Suprapubic skin (tissue), 4 donors: Measurements from ENCODE around the gene MLF2. TPM values are rescaled to one million over a fixed set of nuclear protein-coding genes. Genes with fewer than 3 reads are reported as not detected.

ENCODE experiments used
- DNase-seq, 2 donors: peaks; one replicate each; pipeline ENCODE4 v3.0.0-alpha.2; 2019; ENCODE audit warnings: low spot score in 2 of 2
- H3K27ac ChIP-seq: fragments of 200-600 bp; sonication (generic); one replicate; pipeline ENCODE4 v1.5.1; 2019
- H3K27me3 ChIP-seq: fragments of 200-600 bp; sonication (generic); one replicate; pipeline ENCODE4 v1.5.1; 2019
- H3K36me3 ChIP-seq: fragments of 200-600 bp; sonication (generic); one replicate; pipeline ENCODE4 v1.5.1; 2019
- H3K4me1 ChIP-seq: fragments of 200-600 bp; sonication (generic); one replicate; pipeline ENCODE4 v1.5.1; 2019
- H3K4me3 ChIP-seq: fragments of 200-600 bp; sonication (generic); one replicate; pipeline ENCODE4 v1.5.1; 2019; ENCODE audit warnings: mild to moderate bottlenecking
- H3K9me3 ChIP-seq: fragments of 200-600 bp; sonication (generic); one replicate; pipeline ENCODE4 v1.5.1; 2019
- EP300 ChIP-seq: sonication (generic); formaldehyde crosslinking; IDR thresholded peaks from one replicate; pipeline ENCODE4 v1.6.1; 2017; ENCODE audit warnings: antibody characterized with exemption
- POLR2A ChIP-seq, 2 donors: fragments of 450-650 bp; IDR thresholded peaks; one replicate each; pipeline ENCODE4 v1.6.1; 2017; ENCODE audit warnings: antibody characterized with exemption in 2 of 2, mild to moderate bottlenecking in 2 of 2, moderate library complexity in 2 of 2
- POLR2AphosphoS5 ChIP-seq, 3 donors: sonication (generic); formaldehyde crosslinking; IDR thresholded peaks; one replicate each; pipeline ENCODE4 v1.6.1; 2017; ENCODE audit warnings: antibody characterized with exemption in 3 of 3
- WGBS: methylation state at CpG from one replicate; pipeline ENCODE4 v1.1.5; 2018; 5-methylcytosine and 5-hydroxymethylcytosine counted together
- total RNA-seq, 4 donors: library from RNA; depleted of rRNA; stranded (reverse); fragments of >200 nt; gene quantifications; one replicate each; pipeline ENCODE4 v1.1.0, GENCODE V29; 2016
- TF ChIP-seq, protein P1 (sequence below), 2 donors: fragments of 200-600 bp in 1 of 2; fragments of 450-650 bp in 1 of 2; sonication (generic) in 1 of 2; IDR thresholded peaks; one replicate each; pipeline ENCODE4 v1.5.1; 2016 to 2019; ENCODE audit warnings: antibody characterized with exemption in 2 of 2, mild to moderate bottlenecking in 1 of 2, moderate library complexity in 1 of 2

MLF2 gene
- total RNA-seq, 4 donors from 2014 or later, result 147 to 195 (median 180) TPM

DNA sequence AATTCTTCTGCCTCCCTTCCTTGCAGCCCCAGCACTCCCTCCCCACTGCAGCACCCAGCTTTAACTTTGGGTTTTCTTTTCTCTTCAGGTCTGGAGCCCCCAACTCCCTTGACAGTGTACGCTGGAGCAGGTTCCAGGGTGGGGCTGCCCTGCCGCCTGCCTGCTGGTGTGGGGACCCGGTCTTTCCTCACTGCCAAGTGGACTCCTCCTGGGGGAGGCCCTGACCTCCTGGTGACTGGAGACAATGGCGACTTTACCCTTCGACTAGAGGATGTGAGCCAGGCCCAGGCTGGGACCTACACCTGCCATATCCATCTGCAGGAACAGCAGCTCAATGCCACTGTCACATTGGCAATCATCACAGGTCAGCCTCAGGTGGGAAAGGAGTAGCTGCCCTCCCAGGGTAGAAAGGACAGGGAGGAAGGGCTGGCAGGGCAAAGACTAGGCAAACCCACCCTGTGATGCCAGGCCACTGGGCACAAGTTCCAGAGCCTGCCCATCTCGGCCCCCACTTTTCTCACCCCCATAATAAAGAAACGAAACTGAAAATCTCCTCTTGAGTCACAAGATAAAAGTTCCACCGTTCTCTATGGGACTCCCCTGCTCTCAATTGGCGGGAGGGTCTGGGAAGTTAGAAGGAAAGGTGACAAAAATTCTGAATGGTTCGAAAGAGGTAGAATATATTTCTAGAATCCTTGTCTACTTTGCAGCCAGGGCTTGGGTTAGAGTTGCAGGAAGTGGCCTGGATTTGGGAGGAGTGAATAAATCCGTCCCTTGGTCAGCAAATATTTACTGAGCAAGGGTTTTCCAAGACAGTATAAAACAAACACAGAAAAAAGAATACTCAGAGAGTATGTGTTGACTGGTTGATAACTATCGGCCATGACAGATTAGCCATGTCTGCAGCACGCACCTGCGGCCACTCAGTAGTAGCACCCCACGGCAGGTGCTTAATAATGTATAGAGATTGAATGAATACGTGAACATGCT, 22.5 kb upstream of the MLF2 start:
- peaks cover 47% of the 10 kb centered on the region for H3K4me1 ChIP-seq
- TF ChIP-seq, protein P1, sequence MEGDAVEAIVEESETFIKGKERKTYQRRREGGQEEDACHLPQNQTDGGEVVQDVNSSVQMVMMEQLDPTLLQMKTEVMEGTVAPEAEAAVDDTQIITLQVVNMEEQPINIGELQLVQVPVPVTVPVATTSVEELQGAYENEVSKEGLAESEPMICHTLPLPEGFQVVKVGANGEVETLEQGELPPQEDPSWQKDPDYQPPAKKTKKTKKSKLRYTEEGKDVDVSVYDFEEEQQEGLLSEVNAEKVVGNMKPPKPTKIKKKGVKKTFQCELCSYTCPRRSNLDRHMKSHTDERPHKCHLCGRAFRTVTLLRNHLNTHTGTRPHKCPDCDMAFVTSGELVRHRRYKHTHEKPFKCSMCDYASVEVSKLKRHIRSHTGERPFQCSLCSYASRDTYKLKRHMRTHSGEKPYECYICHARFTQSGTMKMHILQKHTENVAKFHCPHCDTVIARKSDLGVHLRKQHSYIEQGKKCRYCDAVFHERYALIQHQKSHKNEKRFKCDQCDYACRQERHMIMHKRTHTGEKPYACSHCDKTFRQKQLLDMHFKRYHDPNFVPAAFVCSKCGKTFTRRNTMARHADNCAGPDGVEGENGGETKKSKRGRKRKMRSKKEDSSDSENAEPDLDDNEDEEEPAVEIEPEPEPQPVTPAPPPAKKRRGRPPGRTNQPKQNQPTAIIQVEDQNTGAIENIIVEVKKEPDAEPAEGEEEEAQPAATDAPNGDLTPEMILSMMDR (IDR thresholded peaks at IDR 0.05), result no peak
- no peak for TF ChIP-seq EP300
- TF ChIP-seq POLR2AphosphoS5 (IDR thresholded peaks at IDR 0.05), result no peak
- no peak for TF ChIP-seq POLR2A (IDR thresholded peaks at IDR 0.05)
- H3K36me3 ChIP-seq, result peaks cover 8% of the 10 kb centered on the region
- 86% methylated on average over 16 of the region's 16 CpGs for WGBS
- H3K9me3 ChIP-seq, result no peaks in the 10 kb centered on the region
- H3K27ac ChIP-seq, result no peak overlapping the region
- no peak for DNase-seq
- no peaks in the 10 kb centered on the region for H3K27me3 ChIP-seq
- H3K4me3 ChIP-seq, result no peak overlapping the region

- Histone ChIP-seq H3K4me3 (no peak overlapping the region), H3K36me3 (peaks cover 17% of the 10 kb centered on the region), H3K27me3 (no peaks in the 10 kb centered on the region), H3K27ac (no peak overlapping the region), H3K4me1 (peaks cover 52% of the 10 kb centered on the region), H3K9me3 (no peaks in the 10 kb centered on the region)
- TF ChIP-seq, protein P1 (IDR thresholded peaks at IDR 0.05), result no peak
- TF ChIP-seq EP300, result no peak
- TF ChIP-seq POLR2AphosphoS5 (IDR thresholded peaks at IDR 0.05), result no peak
- TF ChIP-seq POLR2A (IDR thresholded peaks at IDR 0.05), result no peak
- DNase-seq, result no peak
- WGBS, result 85% methylated on average over 15 of the region's 15 CpGs
Observed at GRCh38 chr12:6774499-6775062, 21.6 kb upstream of the MLF2 start.

DNA sequence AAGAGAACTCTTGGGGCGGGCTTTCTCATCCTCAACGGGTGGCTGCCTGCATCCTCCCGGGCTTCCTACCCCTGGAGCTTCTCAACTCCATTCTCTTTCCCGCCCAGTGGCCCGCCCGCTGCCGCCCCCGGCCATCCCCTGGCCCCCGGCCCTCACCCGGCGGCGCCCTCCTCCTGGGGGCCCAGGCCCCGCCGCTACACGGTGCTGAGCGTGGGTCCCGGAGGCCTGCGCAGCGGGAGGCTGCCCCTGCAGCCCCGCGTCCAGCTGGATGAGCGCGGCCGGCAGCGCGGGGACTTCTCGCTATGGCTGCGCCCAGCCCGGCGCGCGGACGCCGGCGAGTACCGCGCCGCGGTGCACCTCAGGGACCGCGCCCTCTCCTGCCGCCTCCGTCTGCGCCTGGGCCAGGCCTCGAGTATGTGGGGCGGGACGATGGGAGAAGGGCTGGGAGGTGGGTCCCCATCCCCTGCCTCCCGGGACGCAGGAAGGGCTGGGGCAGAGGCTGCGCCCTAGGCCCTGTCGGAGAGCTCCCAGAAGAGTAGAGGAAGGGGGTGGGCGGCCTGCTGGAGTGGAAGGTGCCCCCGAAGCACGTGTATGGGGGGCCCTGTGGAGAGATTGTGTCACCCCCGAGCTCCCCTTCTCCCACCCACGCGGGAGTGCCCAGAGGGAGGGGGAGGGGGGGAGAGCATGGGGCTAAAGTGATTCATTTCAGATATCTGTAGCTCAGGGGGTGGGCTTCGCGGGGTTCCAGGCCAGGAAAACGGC, 20.8 kb upstream of the MLF2 start:
- 39% methylated on average over 23 of the region's 60 CpGs for WGBS
- Histone ChIP-seq H3K27me3 (no peaks in the 10 kb centered on the region), H3K36me3 (peaks cover 19% of the 10 kb centered on the region), H3K9me3 (no peaks in the 10 kb centered on the region), H3K4me1 (peaks cover 52% of the 10 kb centered on the region), H3K4me3 (peak overlapping the region; percentile 9), H3K27ac (no peak overlapping the region)
- no peak for TF ChIP-seq EP300
- no peak for TF ChIP-seq POLR2A (IDR thresholded peaks at IDR 0.05)
- TF ChIP-seq, protein P1 (IDR thresholded peaks at IDR 0.05), result no peak
- TF ChIP-seq POLR2AphosphoS5 (IDR thresholded peaks at IDR 0.05), result no peak
- no peak for DNase-seq

DNA sequence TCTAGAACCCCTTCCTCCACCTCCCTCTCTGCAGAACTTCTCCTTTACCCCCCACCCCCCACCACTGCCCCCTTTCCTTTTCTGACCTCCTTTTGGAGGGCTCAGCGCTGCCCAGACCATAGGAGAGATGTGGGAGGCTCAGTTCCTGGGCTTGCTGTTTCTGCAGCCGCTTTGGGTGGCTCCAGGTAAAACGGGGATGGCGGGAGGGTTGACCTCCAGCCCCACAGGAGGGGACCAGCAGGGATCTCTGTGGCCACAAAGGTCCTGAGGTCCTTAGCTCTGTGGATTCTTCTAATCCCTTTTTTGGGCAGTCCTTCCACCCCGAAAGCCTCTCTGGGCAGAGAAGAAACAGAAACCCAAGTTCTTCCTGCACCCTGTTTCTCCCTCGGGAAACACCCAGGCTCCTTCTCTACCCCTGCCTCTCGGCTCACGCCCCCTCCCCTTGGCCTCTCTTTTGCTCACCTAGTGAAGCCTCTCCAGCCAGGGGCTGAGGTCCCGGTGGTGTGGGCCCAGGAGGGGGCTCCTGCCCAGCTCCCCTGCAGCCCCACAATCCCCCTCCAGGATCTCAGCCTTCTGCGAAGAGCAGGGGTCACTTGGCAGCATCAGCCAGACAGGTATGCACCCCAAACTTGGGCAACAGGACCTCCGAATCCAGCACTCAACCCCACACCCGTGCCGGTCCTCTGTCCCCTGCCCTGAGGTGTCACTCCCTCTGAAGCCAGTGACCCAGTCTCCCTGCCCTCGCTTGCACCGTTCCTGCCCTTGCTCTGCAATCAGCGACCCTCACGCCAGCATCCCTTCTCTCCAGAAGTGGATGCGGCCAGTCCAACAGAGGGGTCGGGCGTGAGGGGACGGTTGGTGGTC, 20.0 kb upstream of the MLF2 start:
- Histone ChIP-seq H3K4me3 (peak overlapping the region; percentile 9), H3K4me1 (peaks cover 52% of the 10 kb centered on the region), H3K27me3 (no peaks in the 10 kb centered on the region), H3K36me3 (peaks cover 19% of the 10 kb centered on the region), H3K27ac (no peak overlapping the region), H3K9me3 (no peaks in the 10 kb centered on the region)
- no peak for DNase-seq
- WGBS, result 86% methylated on average over 17 of the region's 21 CpGs
- TF ChIP-seq, protein P1 (IDR thresholded peaks at IDR 0.05), result no peak
- no peak for TF ChIP-seq POLR2A (IDR thresholded peaks at IDR 0.05)
- TF ChIP-seq EP300, result no peak
- no peak for TF ChIP-seq POLR2AphosphoS5 (IDR thresholded peaks at IDR 0.05)
